Measurements from ENCODE around the gene AKAP6. TPM values are rescaled to one million over a fixed set of nuclear protein-coding genes. Genes with fewer than 3 reads are reported as not detected.

Gene AKAP6
- total RNA-seq, 2 donors from 2014 or later, result 112 to 117 TPM

- Histone ChIP-seq H3K27me3 (no peaks in the 10 kb centered on the region), H3K4me3 (no peak overlapping the region), H3K9me3 (no peaks in the 10 kb centered on the region), H3K27ac (no peak overlapping the region), H3K4me1 (no peaks in the 10 kb centered on the region), H3K36me3 (no peaks in the 10 kb centered on the region)
- no peak for DNase-seq (ENCODE audit: low spot score)
- no peak for TF ChIP-seq CTCF (IDR thresholded peaks at IDR 0.05)
These were observed 409.2 kb downstream of the AKAP6 start for GRCh38 chr14:32738206-32738871.

DNA sequence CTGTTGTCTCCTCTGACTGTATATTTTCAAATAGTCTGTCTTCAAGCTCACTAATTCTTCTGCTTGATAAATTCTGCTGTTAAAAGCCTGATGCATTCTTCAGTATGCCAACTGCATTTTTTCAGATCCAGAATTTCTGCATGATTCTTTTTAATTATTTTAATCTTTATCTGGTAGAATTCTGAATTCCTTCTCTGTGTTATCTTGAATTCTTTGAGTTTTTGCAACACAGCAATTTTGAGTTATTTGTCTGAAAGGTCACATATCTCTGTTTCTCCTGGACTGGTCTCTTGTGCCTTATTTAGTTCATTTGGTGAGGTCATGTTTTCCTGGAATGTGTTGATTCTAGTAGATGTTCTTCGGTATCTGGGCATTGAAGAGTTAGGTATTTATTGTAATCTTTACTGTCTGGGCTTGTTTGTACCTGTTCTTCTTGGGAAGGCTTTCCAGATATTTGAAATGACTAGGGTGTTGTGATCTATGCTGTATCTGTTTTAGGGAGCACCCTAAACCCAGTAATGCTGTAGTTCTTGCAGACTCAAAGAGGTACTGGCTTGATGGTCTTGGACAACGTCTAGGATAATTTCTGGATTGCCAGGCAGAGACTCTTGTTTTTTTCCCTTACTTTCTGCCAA lies 415.8 kb downstream of the AKAP6 start:
- Histone ChIP-seq H3K27me3 (no peaks in the 10 kb centered on the region), H3K36me3 (peaks cover 4% of the 10 kb centered on the region), H3K4me1 (no peaks in the 10 kb centered on the region), H3K27ac (no peak overlapping the region), H3K4me3 (no peak overlapping the region), H3K9me3 (no peaks in the 10 kb centered on the region)
- no peak for DNase-seq (ENCODE audit: low spot score)
- TF ChIP-seq CTCF (IDR thresholded peaks at IDR 0.05), result no peak

DNA sequence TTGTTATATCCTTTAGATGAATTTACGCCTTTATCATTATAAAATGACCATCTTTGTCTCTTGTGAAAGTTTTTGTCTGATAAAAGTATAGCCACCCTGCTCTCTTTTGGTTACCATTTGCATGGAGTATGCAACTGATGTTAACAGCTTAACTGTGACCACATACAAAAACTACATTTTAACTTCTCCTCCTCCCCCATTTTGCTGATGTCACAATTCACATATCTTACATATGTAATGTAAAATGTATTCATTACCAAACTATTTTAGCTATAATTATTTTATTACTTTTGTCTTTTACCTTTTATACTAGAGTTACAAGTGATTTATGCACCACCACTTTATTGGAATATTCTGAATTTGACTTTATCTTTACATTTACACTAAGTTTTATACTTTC lies 425.1 kb downstream of the AKAP6 start:
- H3K27me3 ChIP-seq, result no peaks in the 10 kb centered on the region
- H3K4me1 ChIP-seq, result no peaks in the 10 kb centered on the region
- no peaks in the 10 kb centered on the region for H3K36me3 ChIP-seq
- peaks cover 0 to 21% of the 10 kb centered on the region in 2 donors for H3K9me3 ChIP-seq
- TF ChIP-seq CTCF (IDR thresholded peaks at IDR 0.05), result no peak
- H3K27ac ChIP-seq, result no peak overlapping the region
- no peak for DNase-seq (ENCODE audit: low spot score)
- no peak overlapping the region for H3K4me3 ChIP-seq

- Histone ChIP-seq H3K36me3 (no peaks in the 10 kb centered on the region), H3K27ac (no peak overlapping the region), H3K27me3 (no peaks in the 10 kb centered on the region), H3K4me1 (no peaks in the 10 kb centered on the region), H3K4me3 (no peak overlapping the region), H3K9me3 (peaks cover 0 to 21% of the 10 kb centered on the region in 2 donors)
- no peak for TF ChIP-seq CTCF (IDR thresholded peaks at IDR 0.05)
- no peak for DNase-seq (ENCODE audit: low spot score)
These were observed 427.1 kb downstream of the AKAP6 start for GRCh38 chr14:32756173-32756572.

DNA sequence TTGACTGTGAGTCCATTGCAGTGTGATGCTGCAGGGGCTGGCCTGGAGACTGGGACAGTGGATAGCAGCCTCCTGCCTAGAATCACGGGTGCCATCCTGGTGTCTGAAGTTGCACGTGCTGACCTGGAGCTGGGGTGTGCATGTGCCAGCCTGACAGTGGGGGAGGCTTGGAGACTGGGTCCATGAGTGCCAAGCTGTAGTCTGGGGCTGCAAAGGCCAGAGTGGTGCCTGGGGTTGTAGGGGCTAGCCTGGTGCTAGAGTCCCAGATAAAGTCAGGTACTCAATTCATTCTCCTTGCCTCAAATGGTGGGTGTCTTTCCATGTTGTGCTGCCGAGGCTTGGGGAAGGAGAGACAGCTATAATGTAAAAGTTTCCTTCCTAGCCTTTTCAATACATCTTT lies 427.7 kb downstream of the AKAP6 start:
- Histone ChIP-seq H3K27me3 (no peaks in the 10 kb centered on the region), H3K9me3 (peaks cover 0 to 21% of the 10 kb centered on the region in 2 donors), H3K4me3 (no peak overlapping the region), H3K36me3 (no peaks in the 10 kb centered on the region), H3K4me1 (no peaks in the 10 kb centered on the region), H3K27ac (no peak overlapping the region)
- no peak for TF ChIP-seq CTCF (IDR thresholded peaks at IDR 0.05)
- no peak for DNase-seq (ENCODE audit: low spot score)

All from right atrium auricular region (tissue), 2 donors.